GM10266 (cell line): ENCODE results near the gene ELL2.

ENCODE experiments used
- DNase-seq: peaks from one replicate; pipeline ENCODE4 v3.0.0; 2012; ENCODE audit errors: extremely low spot score
- TF ChIP-seq, protein P1 (sequence below): IDR thresholded peaks from 2 replicates; pipeline ENCODE4 v1.5.1; 2012; ENCODE audit warnings: mild to moderate bottlenecking, low read depth; ENCODE audit not compliant: control insufficient read depth, insufficient read depth; ENCODE audit errors: missing control alignments

Gene ELL2

GRCh38 chr5:95848701-95849100 lies 113.0 kb downstream of the ELL2 start:
- TF ChIP-seq, protein P1, sequence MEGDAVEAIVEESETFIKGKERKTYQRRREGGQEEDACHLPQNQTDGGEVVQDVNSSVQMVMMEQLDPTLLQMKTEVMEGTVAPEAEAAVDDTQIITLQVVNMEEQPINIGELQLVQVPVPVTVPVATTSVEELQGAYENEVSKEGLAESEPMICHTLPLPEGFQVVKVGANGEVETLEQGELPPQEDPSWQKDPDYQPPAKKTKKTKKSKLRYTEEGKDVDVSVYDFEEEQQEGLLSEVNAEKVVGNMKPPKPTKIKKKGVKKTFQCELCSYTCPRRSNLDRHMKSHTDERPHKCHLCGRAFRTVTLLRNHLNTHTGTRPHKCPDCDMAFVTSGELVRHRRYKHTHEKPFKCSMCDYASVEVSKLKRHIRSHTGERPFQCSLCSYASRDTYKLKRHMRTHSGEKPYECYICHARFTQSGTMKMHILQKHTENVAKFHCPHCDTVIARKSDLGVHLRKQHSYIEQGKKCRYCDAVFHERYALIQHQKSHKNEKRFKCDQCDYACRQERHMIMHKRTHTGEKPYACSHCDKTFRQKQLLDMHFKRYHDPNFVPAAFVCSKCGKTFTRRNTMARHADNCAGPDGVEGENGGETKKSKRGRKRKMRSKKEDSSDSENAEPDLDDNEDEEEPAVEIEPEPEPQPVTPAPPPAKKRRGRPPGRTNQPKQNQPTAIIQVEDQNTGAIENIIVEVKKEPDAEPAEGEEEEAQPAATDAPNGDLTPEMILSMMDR = no peak
- DNase-seq = no peak

GRCh38 chr5:95847261-95847592 lies 114.4 kb downstream of the ELL2 start:
- no peak for DNase-seq
- TF ChIP-seq, protein P1 = no peak

DNA sequence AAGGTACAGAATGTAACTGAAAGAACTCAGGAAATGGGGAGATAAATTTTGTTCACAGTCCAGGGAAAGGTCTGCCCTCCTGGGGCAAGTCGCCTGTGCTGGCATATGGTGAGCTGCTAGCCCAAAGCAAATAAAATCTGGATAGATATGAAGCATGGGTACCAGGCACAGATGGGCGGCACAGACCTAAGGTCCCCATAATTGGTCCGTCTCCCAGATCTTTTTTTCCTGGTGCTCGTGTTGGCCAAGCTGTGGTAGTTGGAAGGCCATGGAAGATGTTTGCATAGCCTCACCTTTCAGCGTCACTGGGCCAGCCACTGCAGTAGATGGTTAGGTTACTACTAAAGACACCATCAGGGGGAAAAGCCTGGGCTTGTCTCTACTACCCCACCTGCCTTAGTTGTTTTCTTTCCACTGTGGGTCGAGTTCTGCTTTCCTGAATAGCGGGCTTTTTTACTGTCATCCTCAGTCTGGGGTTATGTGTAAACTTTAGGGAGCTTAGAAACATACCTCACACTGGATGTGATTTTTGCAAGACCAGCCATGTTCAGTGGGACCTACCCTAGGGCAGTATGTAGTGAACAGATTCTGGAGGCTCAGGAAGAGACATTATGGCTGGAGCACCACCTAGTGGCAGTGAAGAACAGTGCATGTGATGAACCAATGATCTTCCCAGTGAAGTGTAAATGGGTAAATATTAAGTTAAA lies 114.9 kb downstream of the ELL2 start:
- TF ChIP-seq, protein P1 = peak; percentile 92
- DNase-seq = peak; percentile 85

- DNase-seq = no peak
- TF ChIP-seq, protein P1 = no peak
Measured at GRCh38 chr5:95845391-95845790, 116.3 kb downstream of the ELL2 start.

GRCh38 chr5:95843733-95844223 lies 117.9 kb downstream of the ELL2 start:
- TF ChIP-seq, protein P1 = no peak
- DNase-seq = no peak

GRCh38 chr5:95842854-95843544 lies 118.7 kb downstream of the ELL2 start:
- DNase-seq = peak; percentile 81
- TF ChIP-seq, protein P1 = peak; percentile 80
